Neuronal stem cell (in vitro differentiated cells): ENCODE data around the gene BRAT1.

Experiments
- DNase-seq: peaks from one replicate; pipeline ENCODE4 v3.0.0-alpha.2; 2013; ENCODE audit warnings: low spot score
- H2AFZ ChIP-seq: one replicate; pipeline ENCODE4 v1.6.1; 2013; ENCODE audit warnings: mild to moderate bottlenecking, low read length, inconsistent platforms
- H2AK5ac ChIP-seq: 2 replicates; pipeline ENCODE4 v1.6.1; 2013; ENCODE audit warnings: low read depth, mild to moderate bottlenecking, inconsistent platforms, low read length, moderate library complexity, mixed read lengths
- H2BK120ac ChIP-seq: 2 replicates; pipeline ENCODE4 v1.6.1; 2013; ENCODE audit warnings: low read depth, mild to moderate bottlenecking, inconsistent platforms, low read length, moderate library complexity, mixed read lengths
- H2BK12ac ChIP-seq: one replicate; pipeline ENCODE4 v1.6.1; 2013; ENCODE audit warnings: low read length, inconsistent platforms
- H2BK15ac ChIP-seq: 2 replicates; pipeline ENCODE4 v1.6.1; 2013; ENCODE audit warnings: mild to moderate bottlenecking, low read length, inconsistent platforms, mixed read lengths
- H2BK5ac ChIP-seq: one replicate; pipeline ENCODE4 v1.6.1; 2013; ENCODE audit warnings: inconsistent platforms, mild to moderate bottlenecking, low read length, moderate library complexity
- H3K14ac ChIP-seq: one replicate; pipeline ENCODE4 v1.6.1; 2013; ENCODE audit warnings: low read length, inconsistent platforms
- H3K18ac ChIP-seq: 2 replicates; pipeline ENCODE4 v1.6.1; 2013; ENCODE audit warnings: low read length, inconsistent platforms
- H3K23ac ChIP-seq: 2 replicates; pipeline ENCODE4 v1.6.1; 2013; ENCODE audit warnings: low read depth, mild to moderate bottlenecking, mixed read lengths, low read length, inconsistent platforms; ENCODE audit not compliant: poor library complexity
- H3K27ac ChIP-seq: replicated peaks from 3 replicates; pipeline ENCODE4 v1.5.1; 2013; ENCODE audit warnings: low read length, inconsistent platforms
- H3K27me3 ChIP-seq, 3 experiments: 2 replicates each; pipeline ENCODE4 v1.6.1; 2013; ENCODE audit warnings: low read length in 3 of 3, mild to moderate bottlenecking in 2 of 3, inconsistent platforms in 1 of 3, low read depth in 1 of 3, mixed read lengths in 1 of 3, moderate library complexity in 1 of 3; ENCODE audit not compliant: control insufficient read depth in 3 of 3, insufficient read depth in 3 of 3
- H3K36me3 ChIP-seq, 2 donors: replicated peaks in 1 of 2; 2 replicates each; pipeline ENCODE4 v1.6.1; 2013; ENCODE audit warnings: low read length in 2 of 2; ENCODE audit not compliant: control insufficient read depth in 2 of 2, insufficient read depth in 2 of 2
- H3K4ac ChIP-seq: 2 replicates; pipeline ENCODE4 v1.6.1; 2013; ENCODE audit warnings: inconsistent platforms, mild to moderate bottlenecking, low read length, moderate library complexity
- H3K4me1 ChIP-seq, 2 donors: 1 replicate in 1 of 2; 2 replicates in 1 of 2; pipeline ENCODE4 v1.6.1; 2013; ENCODE audit warnings: low read length in 2 of 2, low read depth in 1 of 2; ENCODE audit not compliant: control insufficient read depth in 2 of 2, insufficient read depth in 1 of 2
- H3K4me2 ChIP-seq: one replicate; pipeline ENCODE4 v1.6.1; 2013; ENCODE audit warnings: mild to moderate bottlenecking, low read length, inconsistent platforms; ENCODE audit not compliant: insufficient read depth, poor library complexity, severe bottlenecking
- H3K4me3 ChIP-seq, 2 donors: 2 replicates each; pipeline ENCODE4 v1.5.1; 2013; ENCODE audit warnings: low read length in 2 of 2, mild to moderate bottlenecking in 2 of 2, inconsistent platforms in 1 of 2, moderate library complexity in 1 of 2
- H3K79me1 ChIP-seq: one replicate; pipeline ENCODE4 v1.6.1; 2013; ENCODE audit warnings: low read depth, mild to moderate bottlenecking, inconsistent platforms, low read length, moderate library complexity
- H3K9ac ChIP-seq: one replicate; pipeline ENCODE4 v1.6.1; 2013; ENCODE audit warnings: mild to moderate bottlenecking, low read depth, low read length, inconsistent platforms; ENCODE audit not compliant: poor library complexity
- H3K9me3 ChIP-seq, 2 donors: replicated peaks in 1 of 2; 2 replicates each; pipeline versions ENCODE3 to v1.6.1; 2013; ENCODE audit warnings: low read length in 2 of 2, mild to moderate bottlenecking in 2 of 2, inconsistent platforms in 1 of 2, low read depth in 1 of 2, mixed read lengths in 1 of 2, moderate library complexity in 1 of 2; ENCODE audit not compliant: control insufficient read depth in 2 of 2, insufficient read depth in 1 of 2
- H4K8ac ChIP-seq: one replicate; pipeline ENCODE4 v1.6.1; 2013; ENCODE audit warnings: low read depth, mild to moderate bottlenecking, inconsistent platforms, low read length, moderate library complexity
- H4K91ac ChIP-seq: one replicate; pipeline ENCODE4 v1.6.1; 2013; ENCODE audit warnings: low read length, low read depth, mild to moderate bottlenecking, inconsistent platforms; ENCODE audit not compliant: poor library complexity
- WGBS, 2 donors: extraction: QIAGEN DNeasy Blood & Tissue Kit; methylation state at CpG; one replicate each; pipeline ENCODE4 v1.1.7; 2013; ENCODE audit warnings: missing lambda C conversion rate in 2 of 2, mixed read lengths in 1 of 2; ENCODE audit not compliant: insufficient read length in 2 of 2, insufficient replicate concordance in 1 of 2; ENCODE audit errors: extremely low coverage in 2 of 2; 5-methylcytosine and 5-hydroxymethylcytosine counted together

The BRAT1 gene

GRCh38 chr7:2497065-2497464 is 58.3 kb downstream of the BRAT1 start:
- Histone ChIP-seq H3K4me3 (no peak overlapping the region), H3K27me3 (no peaks in the 10 kb centered on the region), H2BK5ac (peak overlapping the region; percentile 100), H2BK120ac (peak overlapping the region; percentile 100), H4K91ac (peak overlapping the region; percentile 19), H3K79me1 (peaks cover 6% of the 10 kb centered on the region), H4K8ac (no peak overlapping the region), H3K9me3 (no peaks in the 10 kb centered on the region), H3K4me2 (no peak overlapping the region), H3K27ac (peak overlapping the region; percentile 100), H2AK5ac (peak overlapping the region; percentile 100), H3K18ac (peak overlapping the region; percentile 100), H2BK15ac (peak overlapping the region; percentile 100), H3K23ac (peak overlapping the region; percentile 94), H3K14ac (peak overlapping the region; percentile 94), H2AFZ (peak overlapping the region; percentile 70), H3K9ac (peak overlapping the region; percentile 50), H3K36me3 (no peaks in the 10 kb centered on the region), H3K4me1 (peaks cover 59 to 65% of the 10 kb centered on the region in 2 donors), H2BK12ac (peak overlapping the region; percentile 30), H3K4ac (peak overlapping the region; percentile 99)
- WGBS, 2 donors = no CpG with 5 or more reads among the region's 3 CpGs
- no peak for DNase-seq

DNA sequence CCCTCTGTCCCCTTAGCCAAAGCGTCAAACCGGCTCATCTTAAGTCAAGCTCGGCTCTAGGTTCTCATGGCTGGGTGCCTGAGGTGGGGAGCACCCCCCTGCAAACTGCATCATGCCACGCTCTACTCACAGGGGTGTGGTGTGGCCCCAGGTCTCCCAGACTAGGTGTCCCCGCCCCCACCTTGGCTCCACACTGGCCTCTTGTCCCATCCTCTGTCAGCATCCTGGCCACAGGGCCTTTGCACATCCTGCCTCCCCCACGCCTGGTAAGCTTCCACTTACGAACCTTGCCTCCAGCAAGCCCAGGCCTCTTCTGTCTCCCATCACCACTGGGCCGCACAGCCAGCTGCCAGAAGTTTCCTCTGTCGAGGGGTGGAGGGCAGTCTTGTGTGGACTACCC is 58.9 kb downstream of the BRAT1 start:
- Histone ChIP-seq H2AFZ (peak overlapping the region; percentile 70), H2AK5ac (peak overlapping the region; percentile 100), H3K36me3 (no peaks in the 10 kb centered on the region), H3K4me2 (no peak overlapping the region), H3K14ac (peak overlapping the region; percentile 63), H2BK120ac (peak overlapping the region; percentile 91), H3K79me1 (peaks cover 6% of the 10 kb centered on the region), H2BK5ac (peak overlapping the region; percentile 96), H3K9me3 (no peaks in the 10 kb centered on the region), H4K91ac (peak overlapping the region; percentile 38), H3K27me3 (no peaks in the 10 kb centered on the region), H2BK15ac (peak overlapping the region; percentile 100), H3K4ac (peak overlapping the region; percentile 96), H3K18ac (peak overlapping the region; percentile 94), H4K8ac (no peak overlapping the region), H3K23ac (peak overlapping the region; percentile 87), H2BK12ac (peak overlapping the region; percentile 100), H3K4me1 (peaks cover 59% of the 10 kb centered on the region in 2 donors), H3K4me3 (no peak overlapping the region), H3K27ac (peak overlapping the region; percentile 99), H3K9ac (peak overlapping the region; percentile 83)
- no peak for DNase-seq
- no CpG with 5 or more reads among the region's 9 CpGs for WGBS, 2 donors

- Histone ChIP-seq H3K9ac (peak overlapping the region; percentile 83), H2AK5ac (peak overlapping the region; percentile 100)
Observed at GRCh38 chr7:2495418-2496299, 59.7 kb downstream of the BRAT1 start.

More at GRCh38 chr7:2495418-2496299, 59.7 kb downstream of the BRAT1 start:
- Histone ChIP-seq H3K4ac (peak overlapping the region; percentile 96), H4K91ac (peak overlapping the region; percentile 99), H4K8ac (peak overlapping the region; percentile 65), H3K14ac (no peak overlapping the region), H3K79me1 (peaks cover 6% of the 10 kb centered on the region), H3K27me3 (no peaks in the 10 kb centered on the region), H3K36me3 (no peaks in the 10 kb centered on the region), H3K27ac (peak overlapping the region; percentile 99), H3K18ac (peak overlapping the region; percentile 96), H2BK15ac (peak overlapping the region; percentile 100), H3K23ac (peak overlapping the region; percentile 55), H3K4me2 (peak overlapping the region; percentile 40), H2BK120ac (peak overlapping the region; percentile 98), H3K4me3 (no peak overlapping the region), H2BK5ac (peak overlapping the region; percentile 96), H2AFZ (peak overlapping the region; percentile 70), H3K9me3 (no peaks in the 10 kb centered on the region), H3K4me1 (peaks cover 56 to 58% of the 10 kb centered on the region in 2 donors), H2BK12ac (peak overlapping the region; percentile 100)
- no CpG with 5 or more reads among the region's 25 CpGs for WGBS, 2 donors
- DNase-seq = peak; percentile 87
